ENCODE measurements around the gene EPB41L4A.

EPB41L4A gene

DNA sequence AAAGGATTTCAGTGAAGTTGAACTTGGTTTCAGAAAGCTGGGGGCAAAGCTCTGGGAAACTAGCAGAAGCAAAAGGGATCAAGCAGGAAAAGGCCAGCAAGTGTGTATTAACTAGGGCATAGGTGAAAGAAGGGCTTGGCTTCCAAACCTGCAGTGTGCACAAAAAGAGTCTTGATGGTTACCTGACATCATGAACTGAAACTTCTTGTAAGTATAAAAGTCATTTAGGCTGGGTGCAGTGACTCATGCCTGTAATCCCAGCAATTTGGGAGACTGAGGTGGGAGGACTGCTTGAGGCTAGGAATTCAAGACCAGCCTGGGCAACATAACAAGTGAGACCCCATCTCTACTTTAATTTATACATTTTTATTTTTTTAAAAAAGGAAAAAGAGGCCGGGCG, 216.4 kb downstream of the EPB41L4A start:
- no peak for DNase-seq

DNA sequence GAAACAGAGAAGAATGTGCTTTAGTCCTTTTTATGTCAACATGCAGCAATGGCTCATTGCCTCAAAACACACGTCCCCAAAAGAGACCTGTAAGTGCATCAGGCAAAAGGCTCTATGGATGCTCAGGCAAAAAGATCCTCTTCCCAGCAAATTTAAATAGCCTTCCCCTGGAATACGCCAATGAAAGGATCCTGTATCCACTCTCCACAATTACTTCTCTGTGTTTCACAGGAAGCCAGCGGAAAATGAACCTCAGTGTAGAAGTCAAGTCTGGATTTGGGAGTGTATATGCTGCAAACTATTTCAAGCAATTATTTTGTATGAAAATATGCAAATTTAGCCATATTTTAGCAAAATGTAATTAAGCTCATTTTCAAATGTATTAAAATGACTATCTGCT, 217.9 kb downstream of the EPB41L4A start:
- DNase-seq, result no peak

DNA sequence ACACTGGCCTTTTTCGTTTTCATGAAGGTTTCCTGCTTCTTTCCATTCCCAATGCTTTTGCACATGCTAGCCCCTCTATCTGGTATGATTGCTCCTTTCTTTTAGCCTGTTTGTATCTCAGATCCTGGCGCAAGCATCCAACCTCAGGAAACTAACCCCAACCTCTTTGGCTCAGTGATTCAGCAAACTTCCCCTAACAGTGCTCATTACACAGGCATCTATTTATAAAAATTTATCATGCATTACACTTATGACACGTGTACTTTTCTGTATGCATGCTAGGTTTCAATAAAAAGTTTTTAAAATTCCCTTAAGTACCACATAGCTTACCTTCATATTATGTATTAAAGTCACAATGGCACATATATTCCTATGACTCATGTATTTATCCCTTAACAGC, 218.9 kb downstream of the EPB41L4A start:
- no peak for DNase-seq

DNA sequence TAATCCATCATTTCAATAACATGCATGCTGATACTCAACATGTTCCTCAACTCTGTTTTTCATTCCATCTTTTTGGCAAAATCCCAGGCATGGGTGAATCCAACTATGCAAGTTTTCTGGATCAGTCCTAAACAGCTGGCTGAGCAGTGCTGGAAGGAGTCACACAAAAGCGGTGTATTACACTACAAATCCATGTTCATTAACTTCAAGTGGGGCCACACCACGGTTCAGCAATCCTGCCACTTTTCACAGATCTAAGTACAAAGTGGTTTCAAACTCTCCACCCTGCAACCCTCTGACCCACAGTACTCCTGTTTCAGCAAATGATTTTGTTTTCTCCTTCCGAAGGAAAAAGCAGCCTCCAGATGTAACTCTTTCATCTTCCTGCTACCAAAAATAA, 222.5 kb downstream of the EPB41L4A start:
- DNase-seq, result no peak

DNA sequence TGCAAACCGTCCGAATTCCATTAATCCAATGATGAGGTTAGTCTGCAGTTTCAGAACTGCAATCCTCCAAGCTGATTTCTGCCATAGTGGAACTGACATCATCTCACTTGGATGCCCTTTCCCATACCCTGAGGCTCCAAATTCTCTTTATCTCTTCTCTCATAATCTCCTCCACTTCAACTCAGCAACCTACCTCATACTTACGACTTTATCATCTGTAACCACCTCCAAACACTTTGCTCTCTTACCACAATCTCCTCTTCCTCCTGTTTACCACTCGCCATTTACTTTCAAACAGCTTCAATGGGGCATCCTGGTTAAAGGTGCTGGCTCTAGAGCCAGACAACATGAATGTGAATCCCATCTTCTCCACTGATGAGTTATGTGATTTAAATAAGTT, 223.2 kb downstream of the EPB41L4A start:
- DNase-seq, result no peak

DNA sequence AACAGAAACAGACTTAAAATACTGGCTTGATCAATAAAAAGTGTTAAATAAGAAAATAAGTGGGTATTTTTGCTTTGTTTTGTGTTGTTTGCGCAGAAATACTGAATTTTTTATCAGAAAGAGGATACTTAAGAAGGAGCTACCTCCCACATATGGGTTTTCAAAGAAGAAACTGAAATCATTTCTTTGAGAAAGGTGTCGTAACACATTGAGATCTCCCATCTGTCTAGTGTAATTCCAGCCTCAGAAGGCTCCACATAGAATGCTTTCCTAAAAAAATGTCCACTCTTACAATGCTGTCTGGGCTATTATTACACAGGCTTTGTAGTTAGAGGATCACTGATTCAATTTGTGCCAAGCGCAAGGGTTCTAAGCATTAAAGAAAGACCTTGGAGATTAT, 226.2 kb downstream of the EPB41L4A start:
- DNase-seq, result no peak

DNA sequence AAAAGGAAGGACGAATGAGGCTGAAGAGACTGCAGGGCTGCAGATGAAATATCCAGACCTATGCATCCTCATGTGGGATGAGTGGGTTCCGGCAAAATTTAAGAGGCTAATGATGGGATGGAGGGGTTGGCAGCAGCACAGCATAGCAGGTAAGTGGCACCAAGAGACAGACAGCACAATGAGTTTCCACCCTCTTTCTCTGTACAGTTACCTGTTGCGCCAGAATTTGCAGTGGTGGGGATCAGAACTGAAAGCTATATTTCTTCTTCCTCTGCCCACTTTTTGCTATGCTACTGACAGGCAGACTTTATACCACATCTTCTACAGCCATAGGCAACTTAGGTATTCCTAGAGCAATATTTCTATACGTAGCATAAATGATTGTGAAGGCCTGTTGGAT, 227.0 kb downstream of the EPB41L4A start:
- DNase-seq, result no peak

DNA sequence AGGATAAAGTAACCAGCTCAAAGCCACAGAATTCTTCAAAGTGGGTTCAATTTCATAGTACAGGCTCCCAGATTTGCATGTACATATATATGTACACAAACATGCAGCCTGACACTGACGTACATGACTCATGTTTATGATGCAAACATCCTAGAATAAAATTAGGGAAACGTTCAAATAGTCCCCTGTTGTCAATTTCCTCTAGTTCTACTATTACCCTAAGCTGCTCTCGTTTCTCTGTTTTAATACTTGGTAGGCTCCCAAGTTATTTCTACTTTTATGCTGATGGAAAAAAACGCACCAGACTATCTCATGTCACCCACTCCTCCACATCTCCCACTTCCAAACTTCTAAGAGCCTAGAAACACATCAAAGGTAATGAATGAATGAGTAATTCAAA, 229.7 kb downstream of the EPB41L4A start:
- DNase-seq, result no peak

DNA sequence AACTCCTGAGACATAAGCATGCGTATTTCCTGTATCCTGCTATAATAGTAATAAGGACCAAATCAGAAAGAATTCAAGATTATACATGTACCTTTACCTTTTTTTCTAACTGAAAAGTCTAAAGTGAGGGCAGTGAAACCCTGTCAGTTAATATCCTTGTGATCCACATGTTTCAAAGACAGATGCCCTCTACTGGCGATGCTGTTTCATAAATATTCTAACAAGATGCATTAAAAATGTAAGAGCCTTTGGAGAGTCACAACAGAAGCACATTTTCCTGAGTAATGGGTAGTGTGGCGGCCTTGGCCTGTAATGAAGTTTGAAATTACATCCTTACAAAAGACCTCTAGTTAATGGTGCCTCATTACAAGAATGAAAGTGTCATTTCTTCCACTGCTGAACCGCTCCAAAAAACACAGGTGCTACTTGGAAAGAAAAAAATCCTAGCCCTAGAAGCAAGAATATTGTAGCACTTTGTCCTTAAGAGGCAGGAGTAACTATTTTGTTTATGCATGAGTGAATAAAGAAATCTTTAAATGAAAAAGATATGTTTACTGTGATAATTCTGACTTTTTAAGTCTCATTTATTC, 232.6 kb downstream of the EPB41L4A start:
- DNase-seq, result no peak

DNA sequence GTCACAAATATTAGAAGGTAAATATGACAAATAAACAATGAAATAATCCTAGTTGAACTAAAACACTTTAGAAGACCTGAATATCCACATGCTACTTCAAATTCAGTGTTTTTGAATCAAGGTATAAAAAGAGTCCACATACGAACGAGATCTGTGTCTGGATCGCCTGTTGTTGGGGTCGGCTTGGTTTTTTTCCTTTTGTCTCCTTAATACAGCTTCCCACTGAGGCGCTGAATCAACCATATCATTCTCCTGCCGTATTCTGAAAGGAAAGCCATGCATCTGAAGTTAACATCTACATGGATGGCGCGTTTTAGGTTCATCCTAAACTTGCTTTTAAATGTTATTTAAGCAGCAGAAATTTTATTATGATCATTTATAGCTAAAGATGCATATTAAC, 235.2 kb downstream of the EPB41L4A start:
- no peak for DNase-seq

DNA sequence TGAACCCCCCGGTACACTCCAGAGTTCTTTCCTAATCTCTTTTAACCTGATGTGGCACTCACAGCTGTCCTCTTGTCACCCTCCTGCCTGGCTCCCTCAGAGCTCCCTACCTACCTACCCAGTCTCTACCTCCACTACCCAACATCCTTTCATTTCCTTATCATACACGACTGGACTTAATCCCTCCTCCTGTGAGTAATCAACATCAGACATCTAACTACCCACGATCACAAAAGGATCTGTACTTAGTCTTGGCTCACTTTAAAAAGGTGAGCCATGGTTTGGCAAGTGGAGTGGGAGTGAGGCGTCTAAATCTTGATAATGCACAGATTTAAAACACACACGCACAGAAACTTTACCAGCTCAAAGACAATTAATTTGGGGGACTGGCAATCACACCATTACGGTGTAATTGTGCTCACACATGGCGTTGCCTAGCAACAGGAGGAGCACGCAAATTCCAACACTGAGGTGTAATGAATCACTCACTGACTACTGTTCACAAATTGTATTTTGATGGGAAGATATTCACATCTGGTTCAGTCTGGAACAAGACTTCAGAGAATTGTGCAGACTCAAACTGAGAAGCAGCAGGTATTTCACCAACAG, 235.9 kb downstream of the EPB41L4A start:
- no peak for DNase-seq

DNA sequence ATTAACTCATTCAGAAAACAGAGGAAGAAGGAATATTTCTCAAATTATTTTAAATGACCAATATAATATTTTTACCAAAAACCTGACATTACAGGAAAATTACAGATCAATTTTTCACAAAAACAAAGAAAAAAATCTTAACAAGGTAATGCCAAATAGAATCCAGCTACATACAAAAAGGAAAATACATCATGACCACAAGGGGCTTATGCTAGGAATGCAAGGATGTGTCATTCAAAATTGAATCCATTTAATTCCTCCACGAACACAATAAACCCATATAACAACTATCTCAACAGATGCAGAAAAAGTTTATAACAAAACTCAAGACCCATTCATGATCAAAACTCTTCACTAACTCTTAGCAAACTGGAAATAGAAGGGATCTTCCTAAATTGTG, 239.8 kb downstream of the EPB41L4A start:
- no peak for DNase-seq

DNA sequence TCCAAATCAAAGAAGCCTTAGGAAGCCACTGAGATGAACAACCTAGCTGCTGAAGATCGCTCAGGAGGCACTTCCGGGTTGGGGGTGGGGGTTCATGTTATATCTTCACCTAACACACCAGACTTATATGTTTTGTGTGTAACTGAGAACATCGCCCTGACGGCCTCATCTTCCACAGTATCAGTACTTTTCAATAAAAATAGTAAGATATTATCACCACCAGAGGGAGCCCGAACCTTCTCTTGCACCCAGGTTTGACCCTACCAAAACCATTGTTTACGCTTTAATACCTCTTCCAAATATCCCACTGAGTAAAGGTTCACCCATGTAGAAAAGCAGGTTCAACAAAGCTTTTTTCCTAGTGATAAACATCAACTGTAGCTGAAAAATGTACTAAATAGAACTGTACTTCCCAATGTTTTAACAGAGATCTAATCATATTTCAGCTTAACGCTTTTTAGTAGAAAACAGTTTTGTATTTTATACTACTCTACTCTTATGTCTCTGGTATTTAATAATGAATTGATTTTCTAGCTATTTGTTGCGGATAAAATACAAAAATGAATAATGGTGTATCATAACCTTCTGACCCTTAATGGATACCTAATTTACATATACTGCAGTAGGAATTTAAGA, 244.0 kb downstream of the EPB41L4A start:
- no peak for DNase-seq

DNA sequence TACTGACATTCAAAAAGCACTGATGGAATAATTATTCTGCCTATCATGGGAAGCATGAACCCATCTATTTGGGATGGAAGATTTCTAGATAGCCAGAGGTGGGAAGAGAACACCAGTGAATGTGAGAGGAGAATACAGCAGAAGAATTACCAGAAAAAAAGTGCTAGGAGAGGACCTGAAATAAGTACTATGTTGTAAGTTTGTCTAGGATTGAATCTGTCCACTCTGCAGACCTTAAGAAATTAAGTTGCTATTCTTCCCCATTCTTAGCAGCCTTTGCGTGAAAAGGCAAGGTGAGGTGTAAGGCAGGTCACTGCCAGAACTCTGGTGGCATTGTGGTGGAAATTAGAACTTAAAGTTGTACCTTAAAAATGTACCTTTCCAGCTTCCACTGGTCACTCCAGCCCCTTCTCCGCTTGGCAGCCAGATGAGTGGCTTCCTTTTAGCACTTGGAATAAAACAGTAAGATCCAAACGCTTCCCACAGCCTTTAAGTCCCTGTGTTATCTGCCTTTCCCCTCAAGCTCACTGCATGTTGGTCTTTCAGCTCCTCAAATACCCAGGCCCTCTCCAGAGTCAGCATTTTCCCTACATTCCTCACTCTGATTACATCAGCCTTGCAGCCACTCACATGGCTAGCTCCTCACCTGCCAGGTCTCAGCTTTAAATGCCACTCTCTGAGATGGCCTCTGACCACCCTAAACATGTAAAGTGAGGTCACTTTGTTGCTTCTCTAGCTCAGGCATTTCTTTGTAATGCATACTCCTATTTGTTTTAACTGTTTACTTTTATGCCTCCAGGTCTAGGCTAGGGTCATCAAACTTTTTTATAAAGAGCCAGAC, 253.0 kb downstream of the EPB41L4A start:
- DNase-seq, result no peak

DNA sequence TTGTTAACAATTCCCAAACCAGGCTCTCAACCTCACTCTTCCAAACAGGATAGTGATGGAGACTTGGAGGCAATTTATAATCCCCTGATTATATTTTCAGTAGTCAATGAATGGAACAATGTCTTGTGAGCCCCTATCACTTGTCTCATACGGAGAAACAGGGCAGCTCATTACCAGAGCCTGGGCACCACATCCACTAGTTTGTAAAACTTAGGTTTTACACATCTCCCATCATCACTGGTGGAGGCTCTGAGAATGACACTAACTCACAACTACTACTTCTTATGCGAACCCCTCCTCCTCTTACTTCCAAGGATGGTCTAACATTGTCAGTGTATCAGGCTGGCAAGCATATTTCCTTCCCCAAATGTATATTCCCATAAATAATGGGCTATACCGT, 253.7 kb downstream of the EPB41L4A start:
- no peak for DNase-seq

DNA sequence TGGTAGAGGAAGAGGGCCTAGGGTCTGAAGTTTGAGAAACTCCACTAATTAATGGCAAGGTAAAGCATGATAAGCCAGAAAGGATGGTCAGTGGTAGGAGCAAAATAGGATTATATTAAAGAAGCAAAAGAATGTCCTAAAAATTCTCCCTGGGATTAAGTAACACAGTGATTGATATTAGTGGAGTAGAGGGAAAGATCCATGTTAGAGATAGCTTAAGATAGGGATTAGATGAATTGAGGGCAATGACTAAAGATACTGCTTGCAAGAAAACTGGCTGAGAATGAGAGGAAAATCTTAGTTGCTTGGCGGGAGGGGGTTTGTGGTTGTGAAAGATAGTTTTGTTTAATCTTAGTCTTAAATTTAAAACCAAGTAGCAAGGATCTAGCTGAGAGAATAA, 255.6 kb downstream of the EPB41L4A start:
- DNase-seq, result no peak

DNA sequence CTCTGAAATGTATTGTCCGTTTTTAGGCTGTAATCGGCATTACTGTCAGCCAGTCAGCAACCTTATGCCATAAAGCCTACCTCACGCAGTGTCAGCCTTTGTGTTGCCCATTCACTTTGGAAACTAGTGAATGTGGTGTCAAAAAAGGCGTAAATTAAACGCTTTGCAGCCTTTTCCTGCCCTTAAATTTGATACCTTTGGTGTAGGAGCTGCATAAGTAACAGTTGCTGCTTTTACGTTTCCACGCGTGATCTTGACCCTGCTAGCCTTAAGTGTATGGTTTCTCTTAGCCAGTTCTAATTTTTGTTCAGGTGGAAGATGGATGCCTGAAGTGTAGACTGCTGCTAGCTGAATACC, 257.7 kb downstream of the EPB41L4A start:
- DNase-seq, result no peak

DNA sequence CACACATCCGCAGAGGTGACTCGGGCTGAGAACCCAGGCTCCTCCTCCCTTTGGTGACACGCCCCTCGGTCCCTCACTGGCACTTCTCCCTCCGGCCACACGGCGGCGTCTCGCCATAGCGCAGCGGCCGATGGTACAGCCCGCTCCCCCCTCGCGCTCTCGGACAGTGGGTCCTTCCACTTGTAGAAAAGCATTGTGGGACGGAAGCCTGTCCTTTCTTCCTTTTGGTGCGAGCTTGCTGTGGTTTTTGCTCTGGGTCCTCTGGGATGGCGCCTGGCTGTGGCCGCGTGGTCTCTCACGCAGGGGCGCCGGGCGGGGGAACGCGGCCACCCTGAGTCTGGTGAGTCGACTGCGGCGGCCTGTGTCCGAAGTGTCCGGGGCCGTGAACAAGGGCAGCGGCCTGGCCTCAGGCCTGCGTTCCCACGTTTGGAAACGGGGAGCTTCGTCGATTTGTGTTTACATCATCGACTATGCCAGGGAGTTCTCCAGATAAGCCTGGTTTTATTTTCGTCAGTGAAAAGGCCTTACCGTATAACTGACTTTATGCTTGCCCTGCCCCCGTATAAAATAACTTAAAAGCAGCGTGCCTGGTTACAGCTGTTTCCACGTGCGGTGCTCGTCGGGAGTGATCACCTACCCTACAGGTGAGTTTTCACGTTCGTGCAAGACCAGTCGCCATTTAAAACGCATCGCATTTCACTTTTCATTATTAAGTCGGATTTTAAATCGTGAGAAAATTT, 258.3 kb downstream of the EPB41L4A start:
- peak; percentile 53 for DNase-seq

DNA sequence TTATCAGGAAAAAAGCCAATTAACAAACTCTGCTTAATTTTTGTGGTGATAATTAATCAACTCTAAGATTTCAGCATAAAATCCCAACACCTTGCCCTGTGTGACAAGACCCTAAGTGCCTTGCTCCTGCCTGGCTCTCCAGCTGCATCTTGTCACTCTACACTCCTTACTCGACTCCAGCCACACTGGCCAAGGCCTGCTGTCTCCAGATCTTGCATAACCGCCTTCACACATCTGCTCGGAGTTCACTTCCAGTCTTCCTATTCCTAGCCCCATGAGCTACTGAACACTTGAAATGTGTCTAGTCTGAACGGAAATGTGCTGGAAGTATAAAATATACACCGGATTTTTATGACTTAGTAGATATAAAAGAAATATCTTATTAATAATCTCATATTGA, 259.6 kb downstream of the EPB41L4A start:
- no peak for DNase-seq

DNA sequence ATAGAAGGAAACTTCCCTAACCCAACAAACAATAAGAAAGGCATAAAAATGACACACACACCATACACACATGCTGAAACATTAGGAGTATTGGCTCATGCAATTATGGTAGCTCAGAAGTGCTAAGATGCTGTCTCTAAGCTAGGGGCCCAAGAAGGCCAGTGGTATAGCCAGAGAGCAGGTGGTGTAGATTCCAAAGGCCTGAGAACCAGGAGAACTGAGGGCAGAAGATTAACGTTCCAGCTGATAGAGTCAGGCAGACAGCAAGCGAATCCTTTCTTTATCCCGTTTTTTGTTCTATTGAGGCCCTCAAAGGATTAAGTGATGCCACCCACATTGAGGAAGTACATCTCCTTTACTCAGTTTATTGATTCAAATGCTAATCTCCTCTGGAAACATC, 262.9 kb downstream of the EPB41L4A start:
- DNase-seq, result no peak

DNA sequence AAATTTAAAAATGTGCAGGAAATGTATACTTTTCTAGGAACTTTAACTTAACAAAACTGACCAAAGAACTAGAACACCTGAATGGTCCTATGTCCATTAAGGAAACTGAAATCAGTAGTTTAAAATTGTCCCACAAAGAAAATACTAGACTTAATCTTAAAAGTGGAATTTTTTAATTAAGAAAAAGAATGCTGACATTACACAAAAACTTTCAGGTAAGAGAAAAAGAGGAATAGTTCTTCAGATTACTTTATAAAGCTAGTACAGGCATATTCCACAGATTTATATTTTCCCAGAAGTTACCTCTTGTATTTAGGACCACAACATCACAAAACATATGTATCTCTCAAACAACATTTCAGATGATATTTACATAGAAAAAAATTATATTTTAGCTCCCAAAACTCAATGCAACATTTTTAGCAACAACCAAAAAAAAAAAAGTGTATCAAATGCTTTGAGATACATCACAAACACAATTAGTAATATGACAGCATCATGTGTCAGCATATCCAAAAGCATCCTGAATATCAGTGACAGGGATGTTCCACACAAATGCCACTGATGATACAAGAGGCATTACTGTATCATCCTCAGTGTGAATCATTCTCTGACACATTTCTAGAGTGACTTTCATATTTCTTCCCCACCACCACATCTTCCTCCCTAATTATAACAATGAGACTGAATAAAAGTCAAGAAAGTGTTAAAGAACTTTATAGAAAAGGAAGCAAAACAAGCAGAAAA, 264.0 kb downstream of the EPB41L4A start:
- no peak for DNase-seq

DNA sequence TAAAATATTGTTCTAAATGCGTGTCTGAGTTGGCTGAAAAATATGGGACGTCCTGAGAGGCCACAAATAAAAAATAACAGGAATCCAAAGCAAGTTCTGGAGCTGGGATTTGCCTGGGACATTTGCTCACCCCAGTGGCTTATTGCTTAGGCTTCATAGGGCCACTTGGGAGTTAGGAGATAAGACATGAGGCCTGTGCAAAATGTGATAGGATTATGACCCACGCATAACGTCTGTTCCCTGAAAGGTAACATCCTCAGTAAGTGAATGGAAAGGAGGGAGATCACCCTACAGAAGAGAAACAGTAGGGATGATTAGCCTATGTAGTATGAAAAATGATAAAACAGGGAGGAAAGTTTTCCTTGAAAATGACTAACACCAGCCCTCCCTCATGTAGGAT, 269.4 kb downstream of the EPB41L4A start:
- DNase-seq, result no peak
